ENCODE measurements around the gene LIM2. TPM values are rescaled to one million over a fixed set of nuclear protein-coding genes. Genes with fewer than 3 reads are reported as not detected.

Gene LIM2
- total and polyA plus RNA-seq, 2 experiments from 2014 or later, result not detected

DNA sequence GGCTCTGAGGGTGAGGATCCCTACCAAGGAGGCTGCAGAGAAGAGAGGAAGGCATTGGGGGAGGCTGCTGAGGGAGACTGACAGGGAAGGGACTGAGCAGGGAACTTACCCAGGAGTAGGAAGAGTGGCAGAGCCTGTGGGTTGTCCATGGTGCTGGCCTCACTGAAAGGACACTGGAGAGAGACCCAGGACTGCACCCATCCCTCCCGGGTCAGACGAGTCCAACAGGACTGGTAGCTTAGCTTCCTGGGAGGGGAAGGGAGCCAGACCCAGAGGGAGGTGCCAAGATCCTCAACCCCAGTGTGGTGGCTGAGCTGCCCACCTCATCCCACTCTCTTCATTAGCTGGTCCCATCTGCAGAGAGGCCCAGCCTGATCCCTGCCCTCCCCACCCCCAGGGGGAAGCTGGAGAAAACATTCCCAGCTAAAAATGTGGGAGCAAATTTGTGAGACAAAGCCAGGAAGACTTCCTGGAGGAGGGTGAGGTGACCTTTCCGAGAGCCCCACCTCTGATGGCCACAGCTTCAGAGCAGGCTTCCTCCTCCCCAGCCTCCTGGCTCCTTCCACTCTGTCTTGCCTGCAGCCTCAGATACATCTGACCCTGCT lies 45.7 kb downstream of the LIM2 start, which contains the start of gene VSIG10L (continued):
- no peak for TF ChIP-seq ZNF462 (CRISPR knock-in tag; IDR thresholded peaks at IDR 0.05)
- no peak for TF ChIP-seq EZH2phosphoT487 (IDR thresholded peaks at IDR 0.05; ENCODE audit: unreplicated experiment)
- TF ChIP-seq POLR2AphosphoS5 (IDR thresholded peaks at IDR 0.05; ENCODE audit: low read depth), result no peak
- TF ChIP-seq ZNF331 (CRISPR knock-in tag; IDR thresholded peaks at IDR 0.05; ENCODE audit: low read depth), result no peak
- TF ChIP-seq NANOG (IDR thresholded peaks at IDR 0.05; ENCODE audit: borderline replicate concordance), result no peak
- no peak for TF ChIP-seq JUNB (IDR thresholded peaks at IDR 0.05; ENCODE audit: unreplicated experiment)
- TF ChIP-seq CTCF (conservative IDR thresholded peaks at IDR 0.05; ENCODE audit: low read depth in 2 of 2), result no peak

GRCh38 chr19:51341066-51341465 lies 46.7 kb downstream of the LIM2 start:
- H3K4me3 ChIP-seq, result peak overlapping the region; percentile 62
- Mint-ChIP-seq H3K4me1 (peaks cover 28% of the 10 kb centered on the region), H3K27me3 (ENCODE audit: insufficient read depth, low read depth, poor library complexity) (peaks cover 24% of the 10 kb centered on the region), H3K27ac (no peak overlapping the region), H3K4me3 (peak overlapping the region; percentile 65), H3K36me3 (ENCODE audit: low read depth) (peaks cover 11% of the 10 kb centered on the region), H3K9me3 (no peaks in the 10 kb centered on the region)
- DNase-seq (ENCODE audit: low spot score) (no peak), ATAC-seq (no peak)
- no peaks in the 10 kb centered on the region for H3K79me2 ChIP-seq (replicated peaks; ENCODE audit: insufficient read depth)
- no peaks in the 10 kb centered on the region for H3K36me3 ChIP-seq (ENCODE audit: insufficient read depth)
- peak overlapping the region; percentile 88 for H3K4me2 ChIP-seq
- H3K4me1 ChIP-seq (ENCODE audit: insufficient read depth), result peaks cover 24% of the 10 kb centered on the region
- H3F3A ChIP-seq (replicated peaks; ENCODE audit: low read depth), result no peaks in the 10 kb centered on the region
- no peaks in the 10 kb centered on the region for H4K20me1 ChIP-seq (replicated peaks; ENCODE audit: insufficient read depth)
- no peak overlapping the region for H3K27ac ChIP-seq (ENCODE audit: low read depth)
- peaks cover 16% of the 10 kb centered on the region for H3K27me3 ChIP-seq (ENCODE audit: insufficient read depth)
- no peaks in the 10 kb centered on the region for H3K9me2 ChIP-seq (ENCODE audit: insufficient read depth)
- H2AFZ ChIP-seq, result no peak overlapping the region
- TF ChIP-seq STAT1 (IDR thresholded peaks at IDR 0.05; ENCODE audit: unreplicated experiment), result no peak
- no peak for TF ChIP-seq EZH2 (IDR thresholded peaks at IDR 0.05; ENCODE audit: low read depth, unreplicated experiment)
- TF ChIP-seq, protein P1, sequence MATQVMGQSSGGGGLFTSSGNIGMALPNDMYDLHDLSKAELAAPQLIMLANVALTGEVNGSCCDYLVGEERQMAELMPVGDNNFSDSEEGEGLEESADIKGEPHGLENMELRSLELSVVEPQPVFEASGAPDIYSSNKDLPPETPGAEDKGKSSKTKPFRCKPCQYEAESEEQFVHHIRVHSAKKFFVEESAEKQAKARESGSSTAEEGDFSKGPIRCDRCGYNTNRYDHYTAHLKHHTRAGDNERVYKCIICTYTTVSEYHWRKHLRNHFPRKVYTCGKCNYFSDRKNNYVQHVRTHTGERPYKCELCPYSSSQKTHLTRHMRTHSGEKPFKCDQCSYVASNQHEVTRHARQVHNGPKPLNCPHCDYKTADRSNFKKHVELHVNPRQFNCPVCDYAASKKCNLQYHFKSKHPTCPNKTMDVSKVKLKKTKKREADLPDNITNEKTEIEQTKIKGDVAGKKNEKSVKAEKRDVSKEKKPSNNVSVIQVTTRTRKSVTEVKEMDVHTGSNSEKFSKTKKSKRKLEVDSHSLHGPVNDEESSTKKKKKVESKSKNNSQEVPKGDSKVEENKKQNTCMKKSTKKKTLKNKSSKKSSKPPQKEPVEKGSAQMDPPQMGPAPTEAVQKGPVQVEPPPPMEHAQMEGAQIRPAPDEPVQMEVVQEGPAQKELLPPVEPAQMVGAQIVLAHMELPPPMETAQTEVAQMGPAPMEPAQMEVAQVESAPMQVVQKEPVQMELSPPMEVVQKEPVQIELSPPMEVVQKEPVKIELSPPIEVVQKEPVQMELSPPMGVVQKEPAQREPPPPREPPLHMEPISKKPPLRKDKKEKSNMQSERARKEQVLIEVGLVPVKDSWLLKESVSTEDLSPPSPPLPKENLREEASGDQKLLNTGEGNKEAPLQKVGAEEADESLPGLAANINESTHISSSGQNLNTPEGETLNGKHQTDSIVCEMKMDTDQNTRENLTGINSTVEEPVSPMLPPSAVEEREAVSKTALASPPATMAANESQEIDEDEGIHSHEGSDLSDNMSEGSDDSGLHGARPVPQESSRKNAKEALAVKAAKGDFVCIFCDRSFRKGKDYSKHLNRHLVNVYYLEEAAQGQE (IDR thresholded peaks at IDR 0.05; ENCODE audit: unreplicated experiment), result no peak
- no peak for TF ChIP-seq EZH2phosphoT487 (IDR thresholded peaks at IDR 0.05; ENCODE audit: unreplicated experiment)
- no peak for TF ChIP-seq ZNF331 (CRISPR knock-in tag; IDR thresholded peaks at IDR 0.05; ENCODE audit: low read depth)
- no peak for TF ChIP-seq JUNB (IDR thresholded peaks at IDR 0.05; ENCODE audit: unreplicated experiment)
- TF ChIP-seq NANOG (IDR thresholded peaks at IDR 0.05; ENCODE audit: borderline replicate concordance), result no peak
- no peak for TF ChIP-seq CTCF (conservative IDR thresholded peaks at IDR 0.05; ENCODE audit: low read depth in 2 of 2)
- no peak for TF ChIP-seq POLR2AphosphoS5 (IDR thresholded peaks at IDR 0.05; ENCODE audit: low read depth)
